ENCODE data around the gene SRP9.

- TF ChIP-seq CTCF (IDR thresholded peaks at IDR 0.05) (no peak), POLR2A (IDR thresholded peaks at IDR 0.05) (no peak)
These were observed 15.2 kb upstream of the SRP9 start for GRCh38 chr1:225762444-225762843.
